ENCODE measurements around the gene SLC37A3.
"Not testable (repeated sequence)": the region's sequence is repeated elsewhere in the genome, so short reads cannot be mapped to it uniquely, and the experiment has no call there.

SLC37A3 gene

DNA sequence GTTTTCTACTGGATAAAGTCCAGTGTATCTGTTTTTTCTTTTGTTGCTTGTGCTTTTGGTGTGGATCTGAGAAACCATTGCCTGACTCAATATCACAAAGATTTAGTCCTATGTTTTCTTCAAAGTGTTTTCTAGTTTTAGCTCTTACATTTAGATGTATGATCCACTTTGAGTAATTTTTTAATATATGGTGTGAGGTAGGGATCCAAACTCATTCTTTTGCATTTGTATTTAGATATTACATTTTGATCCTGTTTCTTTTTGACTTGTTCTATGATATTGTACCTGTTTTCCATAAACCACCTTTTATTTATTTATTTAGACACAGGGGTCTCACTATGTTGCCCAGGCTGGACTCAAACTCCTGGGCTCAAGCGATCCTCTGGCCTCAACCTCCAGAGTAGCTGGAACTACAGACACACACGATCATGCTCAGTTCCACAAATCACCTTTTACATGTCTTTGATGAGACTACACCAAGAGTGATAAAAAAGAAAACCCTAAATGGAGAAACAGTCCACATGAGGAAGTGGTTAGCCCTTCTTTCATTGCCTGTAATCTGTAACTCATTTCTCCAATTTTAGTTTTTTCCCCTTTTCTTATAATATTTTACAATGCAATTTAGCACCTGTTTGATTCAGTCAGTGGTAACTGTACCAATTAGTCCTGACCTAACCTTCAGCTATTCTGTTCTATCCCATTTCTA is 86.0 kb downstream of the SLC37A3 start:
- no peak for DNase-seq (ENCODE audit: low read depth)

DNA sequence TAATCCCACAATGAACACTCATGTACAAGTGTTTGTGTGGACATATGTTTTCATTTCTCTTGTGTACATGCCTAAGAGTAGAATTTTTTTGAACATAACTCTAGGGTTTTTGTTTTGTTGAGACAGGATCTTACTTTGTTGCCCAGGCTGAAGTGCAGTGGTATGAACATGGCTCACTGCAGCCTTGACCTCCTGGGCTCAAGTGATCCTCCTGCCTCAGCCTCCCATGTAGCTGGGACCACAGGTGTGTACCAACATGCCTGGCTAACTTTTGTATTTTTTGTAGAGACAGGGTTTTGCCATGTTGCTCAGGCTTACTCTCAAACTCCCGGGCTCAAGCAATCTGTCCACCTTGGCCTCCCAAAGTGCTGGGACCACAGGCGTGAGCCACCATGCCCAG is 87.2 kb downstream of the SLC37A3 start:
- not testable (repeated sequence) for DNase-seq (ENCODE audit: low read depth)

DNA sequence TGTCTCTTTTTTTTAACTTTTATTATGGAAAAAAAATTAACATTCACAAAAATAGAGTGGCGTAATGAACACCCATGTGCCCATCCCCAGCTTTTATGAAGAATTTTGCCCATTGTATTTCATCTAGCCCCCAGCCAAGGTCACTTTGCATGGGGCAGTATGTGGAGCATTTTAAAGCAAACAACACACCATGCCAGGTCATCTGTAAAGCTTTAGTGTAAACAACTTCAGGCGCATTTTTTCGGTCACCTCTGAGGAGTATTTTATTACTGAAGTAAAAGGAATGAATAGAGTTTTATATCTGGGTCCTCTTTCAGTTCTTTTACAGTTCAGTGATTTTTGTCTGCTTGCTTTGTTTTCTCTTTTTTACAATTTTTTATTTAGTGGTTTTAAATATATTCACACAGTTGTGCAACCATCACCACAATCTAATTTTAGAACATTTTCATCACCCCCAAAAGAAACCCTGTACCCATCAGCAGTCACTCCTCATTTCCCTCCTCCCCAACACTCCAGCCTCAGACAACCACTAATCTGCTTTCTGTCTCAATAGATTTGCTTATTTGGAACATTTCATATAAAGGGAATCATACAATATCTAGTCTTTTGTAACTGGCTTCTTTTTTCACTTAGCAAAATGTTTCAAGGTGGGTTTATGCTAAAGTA is 87.9 kb downstream of the SLC37A3 start:
- DNase-seq (ENCODE audit: low read depth), result no peak

DNA sequence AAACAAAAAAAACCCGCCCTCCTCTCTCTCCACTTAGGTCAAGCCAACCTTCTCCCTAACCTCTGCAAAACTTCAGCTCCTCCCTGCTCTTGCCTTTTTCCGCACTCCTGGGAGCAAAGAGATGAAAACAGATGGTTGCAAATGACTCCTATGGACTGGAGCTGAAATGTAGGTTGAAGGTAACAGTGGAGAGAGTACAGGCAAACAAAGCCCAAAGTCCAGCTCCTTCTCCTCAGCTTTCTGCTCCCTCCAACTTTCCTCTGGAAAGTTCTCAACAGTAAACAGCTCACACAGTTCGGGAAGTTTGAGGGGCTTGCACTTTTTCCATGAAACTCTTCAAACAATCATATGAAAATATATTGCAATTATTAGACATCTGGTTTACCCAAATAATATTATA is 90.3 kb downstream of the SLC37A3 start:
- no peak for DNase-seq (ENCODE audit: low read depth)

- no peak for DNase-seq (ENCODE audit: low read depth)
Observed at GRCh38 chr7:140304191-140304799, 94.0 kb downstream of the SLC37A3 start.

DNA sequence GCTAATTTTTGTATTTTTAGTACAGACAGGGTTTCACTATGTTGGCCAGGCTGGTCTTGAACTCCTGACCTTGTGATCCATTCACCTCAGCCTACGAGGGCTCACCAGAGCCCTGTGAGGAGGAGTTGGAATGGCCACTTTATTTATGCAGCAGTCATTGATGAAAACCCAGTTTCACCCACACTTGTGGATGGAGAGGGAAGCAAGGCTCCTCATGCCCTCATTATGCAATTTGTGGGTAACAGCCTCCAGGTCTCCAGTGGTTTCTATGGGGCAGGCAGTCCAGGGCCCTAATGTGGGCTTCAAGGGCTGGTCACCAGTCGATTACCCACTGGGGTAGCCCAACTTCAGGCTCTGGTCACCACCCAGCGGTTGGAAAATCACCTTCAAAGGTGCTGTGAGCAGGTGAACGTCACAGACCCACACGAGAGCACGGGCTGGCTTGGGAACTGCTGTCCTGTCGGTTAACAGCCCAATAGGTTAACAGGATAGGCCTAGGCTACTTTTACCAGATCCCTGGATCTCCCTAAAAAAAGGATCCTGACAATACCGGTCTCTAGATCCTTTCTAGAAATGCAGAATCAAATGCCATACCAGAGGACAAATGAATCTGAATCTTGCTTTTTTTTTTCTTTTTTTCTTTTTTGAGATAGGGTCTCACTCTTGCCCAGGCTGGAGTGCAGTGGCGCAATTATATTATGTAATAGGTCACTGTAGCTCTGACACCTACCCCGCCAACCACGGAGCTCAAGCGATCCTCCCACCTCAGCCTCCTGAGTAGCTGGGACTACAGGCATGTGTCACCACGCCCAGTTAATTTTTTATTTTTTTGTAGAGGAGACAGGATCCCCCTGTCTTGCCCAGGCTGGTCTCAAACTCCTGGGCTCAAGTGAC is 97.8 kb downstream of the SLC37A3 start:
- DNase-seq (ENCODE audit: low read depth), result no peak

DNA sequence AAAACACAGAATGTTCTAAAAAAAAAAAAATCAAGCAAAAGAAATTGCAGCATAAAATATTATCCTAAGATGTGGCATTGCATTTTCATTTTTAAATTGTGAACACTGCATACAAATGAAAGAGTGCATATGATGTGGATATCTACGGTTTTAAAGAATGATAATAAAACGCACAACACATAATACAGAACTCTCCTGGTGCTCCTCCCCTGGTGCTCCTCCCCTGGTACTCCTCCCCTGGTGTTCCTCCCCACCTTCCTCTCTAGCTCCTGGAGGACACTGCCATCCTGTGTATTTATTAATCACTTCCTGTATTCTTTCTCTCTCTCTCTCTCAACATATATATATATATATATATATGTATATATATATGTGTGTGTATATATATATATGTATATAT is 100.1 kb downstream of the SLC37A3 start:
- DNase-seq (ENCODE audit: low read depth), result no peak

- DNase-seq (ENCODE audit: low read depth), result no peak
Observed at GRCh38 chr7:140297192-140297591, 101.1 kb downstream of the SLC37A3 start.

GRCh38 chr7:140295224-140295738 is 103.0 kb downstream of the SLC37A3 start:
- no peak for DNase-seq (ENCODE audit: low read depth)

GRCh38 chr7:140294454-140294853 is 103.9 kb downstream of the SLC37A3 start:
- no peak for DNase-seq (ENCODE audit: low read depth)

GRCh38 chr7:140292438-140292837 is 105.9 kb downstream of the SLC37A3 start:
- DNase-seq (ENCODE audit: low read depth), result no peak

DNA sequence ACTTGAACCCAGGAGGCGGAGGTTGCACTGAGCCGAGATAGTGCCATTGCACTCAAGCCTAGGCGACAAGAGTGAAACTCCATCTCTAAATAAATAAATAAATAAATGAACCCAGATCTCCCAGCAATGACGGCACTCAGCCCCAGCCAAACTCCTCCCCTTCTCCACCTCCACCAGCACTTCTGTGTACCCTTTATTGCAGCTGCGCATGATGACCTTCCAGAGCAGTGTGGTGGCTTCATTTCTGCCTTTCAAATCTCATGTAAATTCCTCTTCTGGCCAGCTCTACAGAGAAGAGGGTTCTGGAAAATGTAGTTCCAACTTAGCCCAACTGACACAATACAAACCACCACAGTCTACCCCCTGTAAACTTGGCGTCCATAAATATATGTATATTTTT is 108.5 kb downstream of the SLC37A3 start:
- no peak for DNase-seq (ENCODE audit: low read depth)

- no peak for DNase-seq (ENCODE audit: low read depth)
Observed at GRCh38 chr7:140287988-140288387, 110.3 kb downstream of the SLC37A3 start.

GRCh38 chr7:140285938-140286337 is 112.4 kb downstream of the SLC37A3 start:
- DNase-seq (ENCODE audit: low read depth), result no peak

DNA sequence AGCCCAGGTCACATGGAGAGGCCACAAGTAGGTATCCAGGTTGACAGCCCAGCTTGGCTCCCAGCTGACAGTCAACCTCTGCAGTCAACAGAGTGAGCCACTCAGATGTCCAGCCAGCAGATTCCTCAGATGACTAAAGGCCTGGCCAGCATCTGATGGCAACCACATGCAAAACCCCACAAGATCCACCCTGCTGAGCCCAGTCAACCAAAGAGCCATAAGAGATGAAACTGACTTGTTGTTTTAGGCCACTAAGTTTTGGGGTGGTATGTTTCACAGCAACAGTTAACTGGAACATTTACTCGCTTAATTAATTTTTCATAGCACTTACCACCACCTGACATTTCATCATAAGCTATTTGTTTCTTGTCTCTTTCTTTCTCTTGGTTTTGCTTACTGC is 114.3 kb downstream of the SLC37A3 start:
- no peak for DNase-seq (ENCODE audit: low read depth)
